HG02938 (cell line): Measurements from ENCODE around the gene SDHAF1.
A peak's percentile ranks its signal among the peaks of the same experiment; 100 is the strongest.
"Not testable (repeated sequence)": the region's sequence is repeated elsewhere in the genome, so short reads cannot be mapped to it uniquely, and the experiment has no call there.

Experiments
- ATAC-seq: cut with Tn5 transposase; IDR thresholded peaks from one replicate; pipeline ENCODE4 v1.9.1; 2021; ENCODE audit warnings: mild to moderate bottlenecking, moderate library complexity; ENCODE audit not compliant: unreplicated experiment

The SDHAF1 gene, protein sequence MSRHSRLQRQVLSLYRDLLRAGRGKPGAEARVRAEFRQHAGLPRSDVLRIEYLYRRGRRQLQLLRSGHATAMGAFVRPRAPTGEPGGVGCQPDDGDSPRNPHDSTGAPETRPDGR

DNA sequence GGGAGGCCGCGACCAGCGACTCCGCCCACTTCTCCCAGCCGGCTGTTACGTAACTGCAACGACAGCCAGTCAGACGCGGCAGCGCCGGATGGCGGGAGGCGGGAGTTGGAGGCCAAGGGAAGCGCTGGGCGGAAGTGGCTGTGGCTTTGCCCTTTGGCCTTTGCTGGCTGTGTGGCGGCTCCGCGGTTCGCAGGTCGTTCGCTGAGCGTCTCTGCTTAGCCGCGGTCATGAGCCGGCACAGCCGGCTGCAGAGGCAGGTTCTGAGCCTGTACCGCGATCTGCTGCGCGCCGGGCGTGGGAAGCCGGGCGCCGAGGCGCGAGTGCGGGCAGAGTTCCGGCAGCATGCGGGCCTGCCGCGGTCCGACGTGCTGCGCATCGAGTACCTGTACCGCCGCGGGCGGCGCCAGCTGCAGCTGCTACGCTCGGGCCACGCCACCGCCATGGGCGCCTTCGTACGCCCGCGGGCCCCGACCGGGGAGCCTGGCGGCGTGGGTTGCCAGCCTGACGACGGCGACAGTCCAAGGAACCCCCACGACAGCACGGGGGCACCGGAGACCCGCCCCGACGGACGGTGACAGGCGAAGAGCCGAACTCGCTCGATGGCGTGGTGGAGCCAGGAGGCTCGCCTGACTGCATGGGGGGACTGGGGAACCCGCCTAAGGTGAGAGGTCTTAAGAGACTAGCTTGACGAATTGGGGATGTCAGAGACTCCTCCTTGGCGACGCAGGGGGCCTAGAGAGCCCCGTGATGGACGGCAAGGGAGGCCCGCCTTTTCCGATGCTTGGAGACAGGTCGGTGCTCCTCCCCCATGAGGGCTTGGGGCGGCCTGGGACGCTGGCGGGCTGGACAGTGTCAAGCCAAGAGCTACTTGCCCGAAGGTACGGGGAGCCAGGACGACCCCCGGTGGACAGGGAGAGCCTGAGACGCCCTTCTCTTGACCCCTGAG is at the start of gene SDHAF1:
TSS of gene SDHAF1 (plus strand) at position 141 of the 946 bp plus-strand sequence. CDS start at position 228, 87 bp downstream.
- ATAC-seq, result peak; percentile 82

DNA sequence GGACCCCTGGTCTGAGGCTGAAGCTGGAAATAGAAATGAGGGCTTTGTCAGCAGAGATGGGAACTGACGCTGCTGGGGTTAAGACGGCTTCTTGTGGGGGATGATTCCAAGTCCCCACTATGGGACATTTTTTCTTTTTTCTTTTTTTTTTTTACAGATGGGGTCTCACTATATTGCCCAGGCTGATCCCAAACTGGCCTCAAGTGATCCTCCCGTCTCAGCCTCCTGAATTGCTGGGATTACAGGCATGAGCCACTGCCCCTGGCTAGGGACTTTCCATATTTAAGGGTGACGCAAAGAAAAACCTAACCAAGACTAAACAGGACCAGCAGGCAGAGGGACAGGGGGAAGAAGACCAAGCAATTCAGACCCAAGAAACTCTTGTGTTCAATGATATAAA is 48.8 kb upstream of the SDHAF1 start:
- no peak for ATAC-seq

DNA sequence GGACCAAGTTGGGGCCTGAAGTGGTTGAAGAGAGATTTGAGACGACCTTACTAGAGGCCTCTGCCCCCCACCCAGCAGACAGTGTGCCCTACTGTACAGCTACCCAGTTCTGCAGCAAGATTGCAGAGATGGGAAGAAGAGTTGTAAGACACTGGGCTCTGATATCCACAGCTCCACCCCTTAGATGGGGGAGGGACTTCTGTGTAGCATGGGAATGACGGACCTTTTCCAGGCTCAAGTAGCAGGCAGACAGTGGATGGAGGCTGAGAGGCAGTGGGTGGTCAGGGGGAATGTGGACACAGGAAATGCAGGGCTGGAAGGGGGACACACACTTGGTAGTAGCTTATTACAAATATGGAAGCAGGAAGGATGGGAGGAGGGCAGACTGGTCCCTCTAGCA is 45.9 kb upstream of the SDHAF1 start:
- no peak for ATAC-seq

DNA sequence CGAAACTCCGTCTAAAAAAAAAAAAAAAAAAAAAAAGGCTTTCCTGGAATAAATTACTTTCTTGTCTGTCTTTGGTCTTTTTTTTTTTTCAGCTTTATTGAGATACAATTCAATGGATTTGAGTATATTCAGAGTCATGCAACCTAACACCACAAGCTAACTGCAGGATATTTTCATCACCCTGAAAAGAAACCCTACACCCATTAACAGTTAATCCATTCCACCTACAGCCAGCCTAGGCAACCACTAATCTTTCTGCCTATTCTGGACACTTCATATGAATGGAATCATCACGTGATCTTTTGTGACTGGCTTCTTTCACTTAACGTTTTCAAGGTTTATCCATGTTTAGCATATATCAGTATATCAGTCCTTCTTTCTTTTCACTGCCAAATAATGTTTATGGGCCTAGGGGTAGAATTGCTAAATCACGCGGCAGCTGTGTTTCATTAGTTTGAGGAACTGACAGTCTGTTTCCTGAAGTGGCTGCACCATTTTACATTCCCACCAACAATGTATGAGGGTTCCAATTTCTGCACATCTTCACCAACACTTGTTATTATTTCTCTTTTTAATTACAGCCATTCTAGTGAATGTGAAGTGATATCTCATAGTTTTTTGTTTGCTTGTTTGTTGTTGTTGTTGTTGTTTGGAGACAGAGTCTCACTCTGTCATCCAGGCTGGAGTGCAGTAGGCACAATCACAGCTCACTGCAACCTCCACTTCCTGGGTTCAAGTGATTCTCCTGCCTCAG is 38.9 kb upstream of the SDHAF1 start:
- ATAC-seq, result no peak

DNA sequence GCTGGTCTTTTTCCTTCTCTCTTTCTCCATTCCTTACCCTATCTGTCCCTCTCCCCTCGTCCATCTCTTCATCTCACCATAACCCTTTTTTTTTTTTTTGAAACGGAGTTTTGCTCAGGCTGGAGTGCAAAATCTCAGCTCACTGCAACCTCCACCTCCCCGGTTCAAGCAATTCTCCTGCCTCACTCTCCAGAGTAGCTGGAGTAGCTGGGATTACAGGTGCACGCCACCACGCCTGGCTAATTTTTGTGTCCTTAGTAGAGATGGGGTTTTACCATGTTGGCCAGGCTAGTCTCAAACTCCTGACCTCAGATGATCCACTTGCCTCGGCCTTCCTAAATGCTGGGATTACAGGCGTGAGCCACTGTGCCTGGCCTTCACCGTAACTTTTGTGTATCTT is 37.6 kb upstream of the SDHAF1 start:
- ATAC-seq, result not testable (repeated sequence)

DNA sequence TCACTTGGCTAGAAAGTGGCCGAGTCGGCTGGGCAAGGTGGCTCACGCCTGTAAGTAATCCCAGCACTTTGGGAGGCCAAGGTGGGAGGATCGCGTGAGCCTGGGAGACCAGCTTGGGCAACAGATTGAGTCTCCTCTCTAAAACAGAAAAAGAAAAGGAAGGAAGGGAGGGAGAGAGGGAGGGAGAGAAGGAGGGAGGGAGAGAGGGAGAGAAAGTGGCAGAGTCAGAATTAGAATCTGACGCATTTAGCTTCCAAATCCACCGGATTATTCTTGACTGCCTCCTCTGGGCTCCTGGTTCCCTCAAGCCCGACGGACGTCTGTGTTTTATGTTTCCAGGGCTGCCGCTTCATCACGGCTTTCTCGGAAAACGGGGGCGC is 36.3 kb upstream of the SDHAF1 start:
- ATAC-seq, result no peak

DNA sequence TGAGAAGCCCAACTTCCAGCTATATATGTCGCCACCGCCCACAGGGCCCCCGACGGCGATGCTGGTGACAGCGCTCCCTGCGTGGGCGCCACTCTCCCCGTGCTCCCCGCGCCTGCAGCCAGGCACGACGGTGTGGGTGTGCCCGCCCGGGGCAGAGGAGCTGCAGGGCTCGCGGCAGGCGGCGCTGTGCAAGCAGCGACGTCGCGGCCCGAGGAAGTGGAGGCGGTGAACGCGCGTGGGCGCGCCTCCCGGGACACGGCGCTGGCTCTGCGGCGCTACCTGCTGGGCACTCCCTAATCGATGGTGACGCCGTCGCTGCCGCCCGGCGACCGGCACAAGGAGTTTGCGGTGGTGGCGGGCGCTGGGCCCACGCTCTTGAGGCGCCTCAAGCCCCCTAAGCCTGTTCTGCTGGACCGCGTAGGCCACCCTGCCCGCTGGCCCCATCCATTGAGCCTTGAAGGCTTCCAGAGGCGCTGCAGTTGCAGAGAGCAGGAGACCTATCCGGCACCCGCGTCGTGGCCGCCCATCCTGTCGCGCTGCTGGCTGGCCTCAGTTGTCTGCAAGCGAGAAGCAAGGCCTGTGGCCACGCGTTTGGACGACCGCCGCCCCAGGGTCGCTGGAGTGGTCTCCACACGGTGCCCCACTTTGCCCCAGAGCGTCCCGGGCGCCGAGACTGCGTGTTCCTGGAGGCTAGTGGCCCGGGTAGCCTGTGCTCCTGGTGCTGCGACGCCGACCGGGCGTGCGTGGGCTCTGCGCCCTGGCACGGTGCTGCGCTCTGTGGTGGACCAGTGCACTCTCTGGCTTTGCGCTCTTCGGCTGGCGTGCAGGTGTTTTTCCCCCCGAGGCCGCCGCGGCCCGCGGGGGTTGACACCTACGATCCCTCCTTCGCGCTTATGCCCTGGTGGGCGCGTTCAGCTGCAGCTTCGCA is 35.7 kb upstream of the SDHAF1 start:
- ATAC-seq, result no peak

DNA sequence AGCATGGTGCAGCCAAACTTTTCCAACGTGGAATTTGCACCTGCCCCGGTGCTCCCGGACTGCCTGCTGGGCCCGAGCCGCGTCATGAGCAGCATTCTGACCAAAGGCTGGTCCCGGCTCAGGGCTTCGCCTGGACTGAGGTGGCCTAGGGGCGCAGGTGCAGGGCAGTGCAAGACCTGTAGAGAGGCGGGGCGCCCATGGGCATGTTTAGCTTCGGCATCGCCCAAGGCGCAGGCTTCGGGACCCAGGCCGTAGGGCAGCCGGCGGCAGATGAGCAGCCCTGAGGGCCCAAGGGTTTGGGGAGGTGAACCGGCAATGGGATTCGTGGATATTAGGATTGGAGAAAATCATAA is 35.0 kb upstream of the SDHAF1 start:
- ATAC-seq, result no peak

DNA sequence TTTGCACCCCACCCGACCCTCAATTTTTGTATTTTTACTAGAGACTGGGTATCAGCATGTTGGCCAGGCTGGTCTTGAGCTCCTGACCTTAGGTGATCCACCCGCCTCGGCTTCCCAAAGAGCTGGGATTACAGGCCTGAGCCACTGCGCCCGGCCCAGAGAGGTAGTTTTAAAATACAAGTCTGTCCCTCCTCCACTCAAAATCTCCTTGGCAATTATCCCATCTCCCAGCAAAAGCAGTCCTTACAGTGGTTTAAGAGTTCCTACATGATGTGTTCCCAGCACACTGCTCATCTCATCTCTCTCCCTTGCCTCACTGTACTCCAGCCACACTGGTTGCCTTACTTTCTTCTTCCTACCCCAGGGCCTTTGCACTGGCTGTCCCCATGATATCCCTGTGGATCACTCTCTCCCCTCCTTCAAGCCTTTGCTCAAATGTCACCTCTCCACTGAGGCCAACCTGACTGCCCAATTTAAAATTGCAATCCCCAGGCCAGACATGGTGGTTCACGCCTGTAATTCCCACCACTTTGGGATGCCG is 34.5 kb upstream of the SDHAF1 start:
- ATAC-seq, result no peak

DNA sequence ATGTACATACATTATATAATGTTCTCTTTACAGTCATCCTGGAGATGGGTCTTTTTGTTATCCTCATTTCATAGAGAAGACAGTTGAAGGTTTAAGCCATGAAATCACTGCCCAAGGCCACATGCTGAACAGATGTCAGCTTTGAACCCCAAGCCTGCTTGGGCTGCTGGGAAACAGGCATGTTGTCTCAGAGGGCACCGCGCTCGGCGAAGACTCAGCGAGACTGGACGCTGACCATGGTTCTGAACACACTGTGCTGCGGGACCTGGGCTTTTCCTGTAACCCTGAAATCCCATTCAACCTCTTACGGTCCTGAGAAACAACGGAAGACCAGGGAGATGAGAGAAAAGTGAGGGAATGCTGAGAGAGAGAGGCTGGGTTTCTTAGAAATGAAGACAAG is 31.5 kb upstream of the SDHAF1 start:
- no peak for ATAC-seq

DNA sequence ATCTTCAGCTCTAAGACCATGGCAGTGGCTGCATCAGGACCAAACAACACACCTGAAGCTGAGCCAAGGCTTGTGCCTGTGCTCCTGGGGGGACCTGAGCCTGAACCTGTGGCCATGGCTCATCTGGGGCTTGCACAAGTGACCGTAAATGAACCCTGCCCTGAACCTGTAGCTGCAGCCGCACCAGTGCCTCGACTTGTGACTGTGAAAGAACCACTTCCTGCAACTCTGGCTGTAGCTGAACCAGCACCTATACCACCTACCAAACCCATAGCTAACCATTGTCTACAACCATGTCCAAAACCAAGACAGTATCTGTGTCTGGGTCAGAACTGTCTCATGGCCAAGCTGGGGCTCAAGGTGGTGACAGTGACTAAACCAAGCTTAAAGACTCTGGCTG is 28.2 kb upstream of the SDHAF1 start:
- ATAC-seq, result no peak

DNA sequence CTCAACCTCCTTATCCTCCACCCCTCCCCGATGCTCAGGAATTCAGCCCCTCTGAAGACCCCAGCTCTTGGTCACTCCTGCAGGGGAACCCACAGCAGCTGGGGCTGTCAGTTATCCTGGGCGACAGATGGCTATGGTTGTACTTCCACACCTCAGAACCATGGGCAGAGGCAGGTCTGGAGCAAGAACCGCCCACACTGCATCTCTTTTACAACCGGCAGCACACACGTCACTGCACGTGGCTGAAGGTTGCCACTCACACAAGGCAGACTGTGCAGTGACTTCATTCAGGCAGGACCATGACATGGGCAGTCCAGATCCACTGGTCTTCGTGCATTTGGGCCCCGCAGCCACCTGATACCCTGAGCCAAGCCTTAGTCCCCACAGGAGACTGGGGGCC is 21.5 kb upstream of the SDHAF1 start:
- ATAC-seq, result no peak

DNA sequence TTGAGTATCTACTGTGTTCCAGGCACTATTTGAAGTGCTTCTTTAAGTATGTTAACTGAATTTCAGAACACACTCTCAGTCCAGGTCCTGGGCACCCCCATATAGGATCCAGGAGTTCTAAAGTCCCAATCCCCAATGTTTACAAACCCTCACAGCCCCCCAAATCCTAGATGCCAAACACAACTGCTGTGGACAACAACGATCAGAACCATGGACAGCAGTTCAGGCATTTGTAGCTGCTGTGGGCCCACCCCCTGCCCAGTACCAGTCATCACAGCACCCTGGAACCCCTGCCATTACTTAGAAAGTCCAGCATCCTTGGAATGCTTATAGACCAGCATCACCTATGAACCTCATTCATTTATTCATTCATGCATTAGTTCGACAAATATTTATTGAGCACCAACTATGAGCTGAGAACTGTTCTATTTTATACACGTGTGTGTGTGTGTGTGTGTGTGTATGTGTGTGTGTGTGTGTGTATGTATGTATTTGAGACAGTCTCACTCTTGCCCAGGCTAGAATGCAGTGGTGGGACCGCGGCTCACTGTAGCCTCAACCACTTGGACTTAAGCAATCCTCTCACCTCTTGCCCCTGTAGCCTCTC is 19.3 kb upstream of the SDHAF1 start:
- ATAC-seq, result no peak

DNA sequence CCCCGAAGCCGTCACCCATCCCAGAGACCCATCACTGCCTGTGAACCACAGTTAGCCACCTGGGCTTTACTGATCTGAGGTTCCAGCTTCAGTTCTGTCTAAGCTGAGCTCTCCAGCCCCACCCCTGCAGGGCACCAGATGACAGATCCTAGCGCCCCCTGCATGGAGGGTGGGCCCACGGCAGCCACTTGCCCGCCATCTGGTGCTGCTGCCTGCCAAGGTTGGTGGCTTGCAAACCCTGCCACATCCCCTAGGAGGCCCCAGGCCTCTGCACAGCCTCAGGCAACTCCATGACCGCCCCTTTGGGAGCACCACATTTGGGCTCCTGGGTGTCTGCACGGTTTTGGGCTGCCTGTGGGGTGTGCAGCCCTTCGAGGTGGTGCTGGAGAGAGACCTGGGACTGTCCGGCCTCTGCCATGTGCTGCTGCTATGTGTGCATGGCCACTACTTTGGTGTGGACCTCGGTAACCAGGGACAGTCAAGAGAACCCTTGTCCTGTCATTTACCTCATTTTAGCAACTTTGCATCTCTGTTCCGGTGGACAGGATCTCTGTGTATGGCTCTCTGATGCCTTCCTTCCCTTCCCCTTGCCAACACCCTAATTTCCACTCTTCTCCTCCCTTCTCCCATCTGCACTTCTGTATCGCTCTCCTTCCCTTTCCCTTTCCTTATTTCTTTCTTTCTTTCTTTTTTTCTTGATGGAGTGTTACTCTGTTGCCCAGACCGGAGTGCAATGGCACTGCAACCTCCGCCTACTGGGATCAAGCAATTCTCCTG is 17.4 kb upstream of the SDHAF1 start:
- ATAC-seq, result no peak

DNA sequence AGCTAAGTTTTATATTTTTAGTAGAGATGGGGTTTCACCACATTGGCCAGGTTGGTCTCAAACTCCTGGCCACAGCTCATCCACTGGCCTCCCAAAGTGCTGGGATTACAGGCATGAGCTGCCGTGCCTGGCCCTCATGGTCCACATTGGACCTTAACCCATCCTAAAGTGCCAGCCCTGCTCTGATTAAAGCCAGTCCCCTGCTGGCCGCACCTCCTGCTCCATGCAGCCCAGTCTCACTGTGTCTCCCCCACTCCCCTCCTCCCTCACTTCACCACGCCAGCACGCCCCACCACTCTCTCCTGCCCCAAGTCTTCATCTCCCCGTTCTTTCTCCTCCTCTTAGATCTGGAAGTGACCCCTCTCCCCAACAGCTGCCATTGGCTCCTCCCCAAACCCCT is 16.7 kb upstream of the SDHAF1 start:
- ATAC-seq, result no peak

DNA sequence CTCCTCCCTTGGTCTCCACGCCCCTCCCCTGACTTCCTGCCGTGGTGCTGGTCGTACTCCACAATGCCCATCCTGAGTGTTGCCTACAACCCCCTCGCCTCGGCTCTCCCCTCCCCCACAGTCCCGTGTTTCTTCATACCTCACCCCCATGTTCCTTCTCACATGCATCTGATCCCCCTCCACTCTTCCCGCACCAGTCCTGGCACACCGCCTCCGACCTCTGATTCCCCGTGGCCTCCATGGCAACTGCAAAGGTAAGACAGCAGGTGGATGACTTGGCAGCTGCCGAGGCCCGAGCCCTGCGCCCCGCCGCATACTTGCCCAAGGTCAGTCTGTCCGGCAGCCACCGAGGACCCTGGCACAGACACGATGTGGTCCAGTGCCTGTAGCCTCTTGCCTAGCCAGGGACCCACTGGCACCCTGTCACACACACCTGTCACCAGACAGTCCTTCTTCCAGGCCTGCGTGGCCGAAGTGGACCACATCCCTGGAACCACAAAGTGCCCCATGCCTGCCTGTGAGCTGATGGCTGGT is 16.1 kb upstream of the SDHAF1 start:
- ATAC-seq, result no peak

DNA sequence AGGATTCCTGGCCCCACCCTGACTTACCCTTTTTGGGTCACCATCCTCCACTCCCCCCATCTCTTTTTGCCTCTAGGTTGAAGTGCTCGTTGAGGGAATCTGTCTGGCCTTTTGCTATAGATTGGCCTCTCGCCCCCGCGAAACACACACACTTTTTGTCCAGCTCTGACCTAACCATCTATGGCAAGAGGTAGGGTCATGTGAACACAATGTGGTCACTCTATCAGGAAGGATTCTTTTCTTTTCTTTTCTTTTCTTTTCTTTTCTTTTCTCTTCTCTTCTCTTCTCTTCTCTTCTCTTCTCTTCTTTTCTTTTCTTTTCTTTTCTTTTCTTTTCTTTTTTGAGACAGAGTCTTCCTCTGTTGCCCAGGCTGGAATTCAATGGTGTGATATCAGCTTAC is 14.0 kb upstream of the SDHAF1 start:
- ATAC-seq, result not testable (repeated sequence)

DNA sequence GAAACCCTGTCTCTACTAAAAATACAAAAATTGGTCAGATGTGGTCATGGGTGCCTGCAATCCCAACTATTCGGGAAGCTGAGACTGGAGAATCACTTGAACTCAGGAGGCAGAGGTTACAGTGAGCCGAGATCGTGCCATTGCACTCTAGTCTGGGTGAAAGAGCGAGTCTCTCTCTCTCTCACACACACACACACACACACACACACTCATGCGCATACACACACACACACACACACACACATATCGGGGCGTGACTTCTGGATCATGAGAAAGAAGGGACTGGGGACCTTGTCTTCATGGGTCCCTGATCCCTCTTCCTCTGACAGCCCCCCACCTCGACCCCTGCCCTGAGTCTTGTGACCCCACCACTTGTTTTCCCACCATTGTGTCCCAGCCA is 11.8 kb upstream of the SDHAF1 start:
- ATAC-seq, result no peak

DNA sequence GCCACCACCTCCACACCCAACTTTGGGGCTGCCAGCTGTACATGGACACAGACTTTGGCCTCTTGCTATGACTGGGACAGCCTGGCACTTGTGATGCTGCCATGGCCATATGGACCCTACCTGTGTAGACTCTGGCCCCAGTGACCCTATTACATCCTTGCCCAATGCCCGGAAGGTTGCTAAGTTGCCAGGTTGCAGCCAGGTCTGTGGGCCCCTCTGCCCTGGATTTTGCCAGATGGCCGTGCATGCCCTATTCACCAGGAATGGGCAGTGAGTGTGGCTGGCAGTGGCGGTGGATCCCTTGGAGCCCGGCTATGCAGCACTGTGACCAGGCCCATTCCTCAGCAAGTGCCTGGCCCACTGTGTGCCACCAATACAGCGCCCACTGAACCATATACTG is 8.9 kb upstream of the SDHAF1 start:
- ATAC-seq, result no peak
